HepG2 (cell line): ENCODE data around the gene AK2. TPM values are rescaled to one million over a fixed set of nuclear protein-coding genes. Genes with fewer than 3 reads are reported as not detected.
A peak's percentile ranks its signal among the peaks of the same experiment; 100 is the strongest.

Experiments used
- ADNP ChIP-seq: sonication (generic); formaldehyde crosslinking; IDR thresholded peaks from 2 replicates; pipeline ENCODE4 v1.4.0; 2020; ENCODE audit warnings: missing genetic modification reagents
- CHD2 ChIP-seq: IDR thresholded peaks from 2 replicates; pipeline ENCODE4 v1.6.1; 2011; ENCODE audit warnings: low read depth, low read length, improper control_type of control experiment
- GATAD2A ChIP-seq: IDR thresholded peaks from 2 replicates; pipeline ENCODE4 v1.6.1; 2016
- MAZ ChIP-seq, 2 experiments: sonication (generic) in 1 of 2; formaldehyde crosslinking in 1 of 2; IDR thresholded peaks; 2 replicates each; pipeline versions ENCODE4 v1.5.0 to v1.6.1; 2012 to 2020; ENCODE audit warnings: low read depth in 2 of 2, mild to moderate bottlenecking in 2 of 2, borderline replicate concordance in 1 of 2, improper control_type of control experiment in 1 of 2, low read length in 1 of 2, missing genetic modification reagents in 1 of 2, moderate library complexity in 1 of 2
- NFIC ChIP-seq: IDR thresholded peaks from 2 replicates; pipeline ENCODE4 v1.6.1; 2012; ENCODE audit warnings: mild to moderate bottlenecking, low read length, inconsistent platforms
- TBP ChIP-seq: sonication (generic); formaldehyde crosslinking; IDR thresholded peaks from 2 replicates; pipeline ENCODE4 v1.5.0; 2020; ENCODE audit warnings: missing genetic modification reagents
- TGIF2 ChIP-seq: IDR thresholded peaks from 2 replicates; pipeline ENCODE4 v1.6.1; 2016; ENCODE audit warnings: control low read depth, missing compliant biosample characterization
- ZNF709 ChIP-seq: sonication (generic); formaldehyde crosslinking; IDR thresholded peaks from 2 replicates; pipeline ENCODE4 v1.5.0; 2020; ENCODE audit warnings: mild to moderate bottlenecking, missing genetic modification reagents
- ZSCAN31 ChIP-seq: sonication (generic); formaldehyde crosslinking; IDR thresholded peaks from 2 replicates; pipeline ENCODE4 v1.5.0; 2020; ENCODE audit warnings: low read depth, mild to moderate bottlenecking, missing genetic modification reagents
- polyA plus RNA-seq, 8 experiments: library from polyadenylated mRNA; depleted of rRNA in 3 of 8; stranded (reverse) in 7 of 8; unstranded in 1 of 8; fragments of >200 nt; fragmentation: Illumina TruSeq in 4 of 8; extraction: Trizol in 4 of 8; gene quantifications; 2 replicates each; pipeline versions ENCODE4 v1.2.1 to v1.2.3, GENCODE V29; 2011 to 2016; ENCODE audit warnings: low read depth in 4 of 8, missing spikeins in 1 of 8, mixed read lengths in 1 of 8; ENCODE audit not compliant: insufficient read depth in 1 of 8
- total RNA-seq, 5 experiments: library from RNA; depleted of rRNA; stranded (reverse); fragments of >200 nt; fragmentation: Illumina TruSeq; extraction: Trizol; gene quantifications; 2 replicates each; pipeline ENCODE4 v1.2.3, GENCODE V29; 2016; ENCODE audit warnings: low read depth in 1 of 5
- TF ChIP-seq, protein P1 (sequence below): IDR thresholded peaks from 2 replicates; pipeline ENCODE4 v1.6.1; 2016; ENCODE audit warnings: missing compliant biosample characterization, missing genetic modification reagents, borderline replicate concordance
- TF ChIP-seq, protein P2 (sequence below): sonication (generic); formaldehyde crosslinking; IDR thresholded peaks from 2 replicates; pipeline ENCODE4 v1.4.0; 2020; ENCODE audit warnings: missing genetic modification reagents
- TF ChIP-seq, protein P3 (sequence below): sonication (generic); formaldehyde crosslinking; IDR thresholded peaks from 2 replicates; pipeline ENCODE4 v1.9.0; 2022; ENCODE audit warnings: missing genetic modification reagents, mild to moderate bottlenecking, borderline replicate concordance
- TF ChIP-seq, protein P4 (sequence below): sonication (generic); formaldehyde crosslinking; IDR thresholded peaks from 2 replicates; pipeline ENCODE4 v1.4.0; 2020; ENCODE audit warnings: missing genetic modification reagents, borderline replicate concordance
- TF ChIP-seq, protein P5 (sequence below): IDR thresholded peaks from 2 replicates; pipeline ENCODE4 v1.6.1; 2016; ENCODE audit warnings: low read depth, control low read depth
- TF ChIP-seq, protein P6 (sequence below): sonication (generic); formaldehyde crosslinking; IDR thresholded peaks from 2 replicates; pipeline ENCODE4 v1.4.0; 2020; ENCODE audit warnings: missing genetic modification reagents, borderline replicate concordance

The AK2 gene
- total and polyA plus RNA-seq, 2 of the 13 experiments (the other 11 are each of a cell fraction or from before 2014, with no cell fraction given), result 170 to 188 TPM

DNA sequence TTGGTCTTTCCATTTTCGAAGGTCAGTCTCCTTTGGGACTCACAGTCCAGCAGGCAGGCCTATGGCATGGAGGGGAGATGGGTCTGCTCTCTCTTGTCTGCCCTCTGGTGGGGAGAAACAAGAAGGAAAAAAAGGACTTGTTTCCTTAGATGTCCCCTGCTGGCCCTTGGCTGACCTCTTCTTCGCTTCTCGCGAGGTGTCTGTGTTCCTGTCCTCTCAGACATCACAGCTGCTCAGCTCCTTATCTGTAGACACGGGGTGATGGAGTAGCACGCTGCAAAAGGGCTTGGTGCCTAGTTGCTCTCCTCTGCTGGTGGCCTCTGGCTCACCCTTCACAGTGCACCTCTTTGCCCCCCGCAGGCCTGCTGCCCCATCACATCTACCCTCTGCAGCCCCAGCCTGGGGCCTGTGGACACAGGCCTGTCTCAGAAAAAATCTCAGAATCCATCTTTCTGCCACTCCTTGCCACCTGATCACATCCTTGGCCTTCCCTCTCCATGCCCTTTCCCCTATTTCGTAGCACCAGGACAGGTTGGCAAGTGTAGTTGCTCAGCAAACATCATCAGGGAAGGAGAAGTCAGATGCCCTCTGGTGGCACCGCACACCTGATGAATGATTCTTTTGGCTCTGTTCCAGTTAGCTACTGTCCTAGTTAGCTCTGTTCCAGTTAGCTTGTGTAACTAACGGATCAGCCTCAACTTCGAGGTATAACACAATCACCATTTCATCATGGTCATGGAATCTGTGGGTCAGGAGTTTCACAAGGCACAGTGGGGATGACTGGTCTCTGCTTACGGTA lies 18.7 kb upstream of the AK2 start (continued):
- no peak for TF ChIP-seq NFIC
- TF ChIP-seq, protein P1, sequence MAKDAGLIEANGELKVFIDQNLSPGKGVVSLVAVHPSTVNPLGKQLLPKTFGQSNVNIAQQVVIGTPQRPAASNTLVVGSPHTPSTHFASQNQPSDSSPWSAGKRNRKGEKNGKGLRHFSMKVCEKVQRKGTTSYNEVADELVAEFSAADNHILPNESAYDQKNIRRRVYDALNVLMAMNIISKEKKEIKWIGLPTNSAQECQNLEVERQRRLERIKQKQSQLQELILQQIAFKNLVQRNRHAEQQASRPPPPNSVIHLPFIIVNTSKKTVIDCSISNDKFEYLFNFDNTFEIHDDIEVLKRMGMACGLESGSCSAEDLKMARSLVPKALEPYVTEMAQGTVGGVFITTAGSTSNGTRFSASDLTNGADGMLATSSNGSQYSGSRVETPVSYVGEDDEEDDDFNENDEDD (CRISPR knock-in tag), result no peak
- peak; percentile 83 for TF ChIP-seq CHD2
- TF ChIP-seq, protein P2, sequence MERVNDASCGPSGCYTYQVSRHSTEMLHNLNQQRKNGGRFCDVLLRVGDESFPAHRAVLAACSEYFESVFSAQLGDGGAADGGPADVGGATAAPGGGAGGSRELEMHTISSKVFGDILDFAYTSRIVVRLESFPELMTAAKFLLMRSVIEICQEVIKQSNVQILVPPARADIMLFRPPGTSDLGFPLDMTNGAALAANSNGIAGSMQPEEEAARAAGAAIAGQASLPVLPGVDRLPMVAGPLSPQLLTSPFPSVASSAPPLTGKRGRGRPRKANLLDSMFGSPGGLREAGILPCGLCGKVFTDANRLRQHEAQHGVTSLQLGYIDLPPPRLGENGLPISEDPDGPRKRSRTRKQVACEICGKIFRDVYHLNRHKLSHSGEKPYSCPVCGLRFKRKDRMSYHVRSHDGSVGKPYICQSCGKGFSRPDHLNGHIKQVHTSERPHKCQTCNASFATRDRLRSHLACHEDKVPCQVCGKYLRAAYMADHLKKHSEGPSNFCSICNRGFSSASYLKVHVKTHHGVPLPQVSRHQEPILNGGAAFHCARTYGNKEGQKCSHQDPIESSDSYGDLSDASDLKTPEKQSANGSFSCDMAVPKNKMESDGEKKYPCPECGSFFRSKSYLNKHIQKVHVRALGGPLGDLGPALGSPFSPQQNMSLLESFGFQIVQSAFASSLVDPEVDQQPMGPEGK (CRISPR knock-in tag), result 0 out of 2 replicates have a peak, but pooled peaks have one; percentile 25
- TF ChIP-seq, protein P3, sequence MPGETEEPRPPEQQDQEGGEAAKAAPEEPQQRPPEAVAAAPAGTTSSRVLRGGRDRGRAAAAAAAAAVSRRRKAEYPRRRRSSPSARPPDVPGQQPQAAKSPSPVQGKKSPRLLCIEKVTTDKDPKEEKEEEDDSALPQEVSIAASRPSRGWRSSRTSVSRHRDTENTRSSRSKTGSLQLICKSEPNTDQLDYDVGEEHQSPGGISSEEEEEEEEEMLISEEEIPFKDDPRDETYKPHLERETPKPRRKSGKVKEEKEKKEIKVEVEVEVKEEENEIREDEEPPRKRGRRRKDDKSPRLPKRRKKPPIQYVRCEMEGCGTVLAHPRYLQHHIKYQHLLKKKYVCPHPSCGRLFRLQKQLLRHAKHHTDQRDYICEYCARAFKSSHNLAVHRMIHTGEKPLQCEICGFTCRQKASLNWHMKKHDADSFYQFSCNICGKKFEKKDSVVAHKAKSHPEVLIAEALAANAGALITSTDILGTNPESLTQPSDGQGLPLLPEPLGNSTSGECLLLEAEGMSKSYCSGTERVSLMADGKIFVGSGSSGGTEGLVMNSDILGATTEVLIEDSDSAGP (CRISPR knock-in tag), result peak; percentile 67; the same call in 1 of the 2 replicates
- TF ChIP-seq, protein P4, sequence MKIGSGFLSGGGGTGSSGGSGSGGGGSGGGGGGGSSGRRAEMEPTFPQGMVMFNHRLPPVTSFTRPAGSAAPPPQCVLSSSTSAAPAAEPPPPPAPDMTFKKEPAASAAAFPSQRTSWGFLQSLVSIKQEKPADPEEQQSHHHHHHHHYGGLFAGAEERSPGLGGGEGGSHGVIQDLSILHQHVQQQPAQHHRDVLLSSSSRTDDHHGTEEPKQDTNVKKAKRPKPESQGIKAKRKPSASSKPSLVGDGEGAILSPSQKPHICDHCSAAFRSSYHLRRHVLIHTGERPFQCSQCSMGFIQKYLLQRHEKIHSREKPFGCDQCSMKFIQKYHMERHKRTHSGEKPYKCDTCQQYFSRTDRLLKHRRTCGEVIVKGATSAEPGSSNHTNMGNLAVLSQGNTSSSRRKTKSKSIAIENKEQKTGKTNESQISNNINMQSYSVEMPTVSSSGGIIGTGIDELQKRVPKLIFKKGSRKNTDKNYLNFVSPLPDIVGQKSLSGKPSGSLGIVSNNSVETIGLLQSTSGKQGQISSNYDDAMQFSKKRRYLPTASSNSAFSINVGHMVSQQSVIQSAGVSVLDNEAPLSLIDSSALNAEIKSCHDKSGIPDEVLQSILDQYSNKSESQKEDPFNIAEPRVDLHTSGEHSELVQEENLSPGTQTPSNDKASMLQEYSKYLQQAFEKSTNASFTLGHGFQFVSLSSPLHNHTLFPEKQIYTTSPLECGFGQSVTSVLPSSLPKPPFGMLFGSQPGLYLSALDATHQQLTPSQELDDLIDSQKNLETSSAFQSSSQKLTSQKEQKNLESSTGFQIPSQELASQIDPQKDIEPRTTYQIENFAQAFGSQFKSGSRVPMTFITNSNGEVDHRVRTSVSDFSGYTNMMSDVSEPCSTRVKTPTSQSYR (CRISPR knock-in tag), result 0 out of 2 replicates have a peak, but pooled peaks have one; percentile 9
- TF ChIP-seq TGIF2 (CRISPR knock-in tag), result no peak
- no peak for TF ChIP-seq TBP (CRISPR knock-in tag)
- peak; percentile 31; the same call in 1 of the 2 replicates for TF ChIP-seq GATAD2A
- no peak for TF ChIP-seq ZNF709 (CRISPR knock-in tag)
- TF ChIP-seq, protein P5, sequence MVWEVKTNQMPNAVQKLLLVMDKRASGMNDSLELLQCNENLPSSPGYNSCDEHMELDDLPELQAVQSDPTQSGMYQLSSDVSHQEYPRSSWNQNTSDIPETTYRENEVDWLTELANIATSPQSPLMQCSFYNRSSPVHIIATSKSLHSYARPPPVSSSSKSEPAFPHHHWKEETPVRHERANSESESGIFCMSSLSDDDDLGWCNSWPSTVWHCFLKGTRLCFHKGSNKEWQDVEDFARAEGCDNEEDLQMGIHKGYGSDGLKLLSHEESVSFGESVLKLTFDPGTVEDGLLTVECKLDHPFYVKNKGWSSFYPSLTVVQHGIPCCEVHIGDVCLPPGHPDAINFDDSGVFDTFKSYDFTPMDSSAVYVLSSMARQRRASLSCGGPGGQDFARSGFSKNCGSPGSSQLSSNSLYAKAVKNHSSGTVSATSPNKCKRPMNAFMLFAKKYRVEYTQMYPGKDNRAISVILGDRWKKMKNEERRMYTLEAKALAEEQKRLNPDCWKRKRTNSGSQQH (CRISPR knock-in tag), result 0 out of 2 replicates have a peak, but pooled peaks have one; percentile 17
- TF ChIP-seq, protein P6, sequence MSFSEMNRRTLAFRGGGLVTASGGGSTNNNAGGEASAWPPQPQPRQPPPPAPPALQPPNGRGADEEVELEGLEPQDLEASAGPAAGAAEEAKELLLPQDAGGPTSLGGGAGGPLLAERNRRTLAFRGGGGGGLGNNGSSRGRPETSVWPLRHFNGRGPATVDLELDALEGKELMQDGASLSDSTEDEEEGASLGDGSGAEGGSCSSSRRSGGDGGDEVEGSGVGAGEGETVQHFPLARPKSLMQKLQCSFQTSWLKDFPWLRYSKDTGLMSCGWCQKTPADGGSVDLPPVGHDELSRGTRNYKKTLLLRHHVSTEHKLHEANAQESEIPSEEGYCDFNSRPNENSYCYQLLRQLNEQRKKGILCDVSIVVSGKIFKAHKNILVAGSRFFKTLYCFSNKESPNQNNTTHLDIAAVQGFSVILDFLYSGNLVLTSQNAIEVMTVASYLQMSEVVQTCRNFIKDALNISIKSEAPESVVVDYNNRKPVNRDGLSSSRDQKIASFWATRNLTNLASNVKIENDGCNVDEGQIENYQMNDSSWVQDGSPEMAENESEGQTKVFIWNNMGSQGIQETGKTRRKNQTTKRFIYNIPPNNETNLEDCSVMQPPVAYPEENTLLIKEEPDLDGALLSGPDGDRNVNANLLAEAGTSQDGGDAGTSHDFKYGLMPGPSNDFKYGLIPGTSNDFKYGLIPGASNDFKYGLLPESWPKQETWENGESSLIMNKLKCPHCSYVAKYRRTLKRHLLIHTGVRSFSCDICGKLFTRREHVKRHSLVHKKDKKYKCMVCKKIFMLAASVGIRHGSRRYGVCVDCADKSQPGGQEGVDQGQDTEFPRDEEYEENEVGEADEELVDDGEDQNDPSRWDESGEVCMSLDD, result no peak
- no peak for TF ChIP-seq MAZ (IDR thresholded peaks at IDR 0.05; ENCODE audit: borderline replicate concordance, low read depth, low read length)
- TF ChIP-seq MAZ (CRISPR knock-in tag; IDR thresholded peaks at IDR 0.05; ENCODE audit: low read depth), result 0 out of 2 replicates have a peak, but pooled peaks have one; percentile 51
- TF ChIP-seq ZSCAN31, result peak; percentile 35; the same call in 1 of the 2 replicates
- TF ChIP-seq ADNP (CRISPR knock-in tag), result no peak
